ENCODE data around the gene AMOTL1. TPM values are rescaled to one million over a fixed set of nuclear protein-coding genes. Genes with fewer than 3 reads are reported as not detected.

Gene AMOTL1
- total and polyA plus RNA-seq, 2 donors from 2014 or later = 6.1 to 52.3 TPM

DNA sequence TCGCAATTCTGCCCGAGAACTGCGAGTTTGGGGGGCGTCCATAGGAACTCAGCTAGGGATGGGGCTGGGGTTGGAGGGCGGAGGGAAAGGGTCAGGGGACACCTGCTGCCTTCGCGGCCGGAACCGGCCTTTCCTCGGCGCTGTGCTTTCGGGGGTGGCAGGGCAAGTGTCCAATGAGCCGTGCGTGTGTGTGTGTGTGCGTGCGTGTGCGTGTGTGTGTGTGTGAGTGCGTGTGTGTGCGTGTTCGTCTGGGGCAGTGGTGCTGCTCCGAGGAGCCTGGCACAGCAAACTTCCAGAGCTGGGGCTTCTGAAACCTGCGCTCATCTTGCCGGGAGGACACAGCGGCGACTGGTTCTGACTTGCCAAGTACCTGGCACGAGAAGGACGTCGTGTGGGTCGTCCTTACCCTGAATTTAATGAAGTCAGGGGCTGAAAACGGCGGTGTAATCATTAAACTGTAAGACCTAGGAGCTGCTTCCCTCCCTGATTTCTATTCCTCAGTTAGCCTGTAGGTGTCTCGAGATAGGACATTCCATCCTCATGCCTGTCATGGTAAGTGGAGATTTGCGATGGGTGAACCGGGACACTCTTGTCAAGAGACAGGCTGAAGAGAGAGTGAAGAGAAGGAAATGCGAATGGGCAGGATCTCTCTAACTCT lies 27.0 kb upstream of the AMOTL1 start:
- peak overlapping the region in 2 of 3 donors; percentile 24 to 56 for H3K9ac ChIP-seq (ENCODE audit: low read length in 3 of 3)
- intact Hi-C loops (cut with DNase I) = no loop called here
- DNase-seq (peak; percentile 65 to 89 (median 75)), FAIRE-seq (no peak)
- peak overlapping the region in 1 of 2 donors; percentile 29 for H3K27ac ChIP-seq (ENCODE audit: low read depth in 2 of 2, low read length in 2 of 2)
- H3K9me3 ChIP-seq (ENCODE audit: control insufficient read depth in 2 of 3, insufficient read depth in 1 of 3, low read length in 3 of 3) = no peaks in the 10 kb centered on the region
- TF ChIP-seq, protein P1, sequence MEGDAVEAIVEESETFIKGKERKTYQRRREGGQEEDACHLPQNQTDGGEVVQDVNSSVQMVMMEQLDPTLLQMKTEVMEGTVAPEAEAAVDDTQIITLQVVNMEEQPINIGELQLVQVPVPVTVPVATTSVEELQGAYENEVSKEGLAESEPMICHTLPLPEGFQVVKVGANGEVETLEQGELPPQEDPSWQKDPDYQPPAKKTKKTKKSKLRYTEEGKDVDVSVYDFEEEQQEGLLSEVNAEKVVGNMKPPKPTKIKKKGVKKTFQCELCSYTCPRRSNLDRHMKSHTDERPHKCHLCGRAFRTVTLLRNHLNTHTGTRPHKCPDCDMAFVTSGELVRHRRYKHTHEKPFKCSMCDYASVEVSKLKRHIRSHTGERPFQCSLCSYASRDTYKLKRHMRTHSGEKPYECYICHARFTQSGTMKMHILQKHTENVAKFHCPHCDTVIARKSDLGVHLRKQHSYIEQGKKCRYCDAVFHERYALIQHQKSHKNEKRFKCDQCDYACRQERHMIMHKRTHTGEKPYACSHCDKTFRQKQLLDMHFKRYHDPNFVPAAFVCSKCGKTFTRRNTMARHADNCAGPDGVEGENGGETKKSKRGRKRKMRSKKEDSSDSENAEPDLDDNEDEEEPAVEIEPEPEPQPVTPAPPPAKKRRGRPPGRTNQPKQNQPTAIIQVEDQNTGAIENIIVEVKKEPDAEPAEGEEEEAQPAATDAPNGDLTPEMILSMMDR (IDR thresholded peaks at IDR 0.05; ENCODE audit: borderline replicate concordance, extremely low read depth, insufficient read depth) = peak; percentile 44
- H3K4me1 ChIP-seq (ENCODE audit: control insufficient read depth in 2 of 3, insufficient read depth in 2 of 3, low read depth in 1 of 3, low read length in 3 of 3) = peaks cover 0 to 9% (median 3%) of the 10 kb centered on the region in 3 donors
- H3K4me3 ChIP-seq (ENCODE audit: low read length in 3 of 3) = peak overlapping the region; percentile 51 to 66 (median 55)
- no peaks in the 10 kb centered on the region for H3K36me3 ChIP-seq (ENCODE audit: control insufficient read depth in 2 of 3, insufficient read depth in 3 of 3, low read length in 3 of 3)
- no peaks in the 10 kb centered on the region for H3K27me3 ChIP-seq (ENCODE audit: control insufficient read depth, insufficient read depth, low read length)

DNA sequence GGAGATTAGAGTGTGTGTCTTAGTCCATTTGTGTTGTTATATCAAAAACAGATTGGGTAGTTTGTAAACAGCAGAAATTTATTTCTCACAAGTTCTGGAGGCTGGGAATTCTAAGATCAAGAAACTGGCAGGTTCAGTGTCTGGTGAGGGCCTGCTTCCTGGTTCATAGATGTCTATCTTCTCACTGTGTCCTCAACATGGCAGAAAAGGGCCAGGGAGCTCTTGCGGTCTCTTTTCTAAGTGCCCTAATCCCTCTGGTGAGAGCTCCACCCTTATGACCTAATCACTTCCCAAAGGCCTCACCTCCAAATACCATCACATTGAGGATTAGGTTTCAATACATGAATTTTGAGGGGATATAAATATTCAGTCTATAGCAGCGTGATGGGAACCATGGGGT lies 25.5 kb upstream of the AMOTL1 start:
- H3K27me3 ChIP-seq (ENCODE audit: control insufficient read depth, insufficient read depth, low read length) = no peaks in the 10 kb centered on the region
- intact Hi-C loops (cut with DNase I) = no loop called here
- DNase-seq = no peak
- H3K36me3 ChIP-seq (ENCODE audit: control insufficient read depth in 2 of 3, insufficient read depth in 3 of 3, low read length in 3 of 3) = no peaks in the 10 kb centered on the region
- FAIRE-seq = no peak
- no peak overlapping the region for H3K27ac ChIP-seq (ENCODE audit: low read depth in 2 of 2, low read length in 2 of 2)
- H3K4me3 ChIP-seq (ENCODE audit: low read length in 3 of 3) = no peak overlapping the region
- H3K9me3 ChIP-seq (ENCODE audit: control insufficient read depth in 2 of 3, insufficient read depth in 1 of 3, low read length in 3 of 3) = no peaks in the 10 kb centered on the region
- peaks cover 0 to 9% (median under 1%) of the 10 kb centered on the region in 3 donors for H3K4me1 ChIP-seq (ENCODE audit: control insufficient read depth in 2 of 3, insufficient read depth in 2 of 3, low read depth in 1 of 3, low read length in 3 of 3)
- no peak overlapping the region for H3K9ac ChIP-seq (ENCODE audit: low read length in 3 of 3)
- TF ChIP-seq, protein P1 (IDR thresholded peaks at IDR 0.05; ENCODE audit: borderline replicate concordance, extremely low read depth, insufficient read depth) = no peak

DNA sequence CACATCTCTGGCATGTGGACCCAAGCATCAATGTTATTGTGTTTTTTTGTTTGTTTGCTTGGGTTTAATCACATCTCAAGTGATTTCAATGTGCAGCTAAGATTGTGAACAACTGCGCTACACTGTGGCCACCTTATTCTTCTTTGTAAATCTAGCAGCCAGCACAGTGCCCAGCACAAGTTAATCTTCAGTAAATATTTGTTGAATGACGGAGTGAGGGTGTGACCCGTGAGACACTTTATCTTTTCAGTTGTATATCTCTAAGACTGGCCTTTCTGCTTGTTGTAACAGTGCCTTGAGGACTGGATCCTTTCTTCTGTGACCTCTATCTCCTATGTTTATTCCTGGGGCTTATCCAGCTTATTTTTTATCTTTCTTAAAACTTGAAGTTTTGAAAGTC lies 21.4 kb upstream of the AMOTL1 start:
- Histone ChIP-seq H3K9ac (ENCODE audit: low read length in 3 of 3) (no peak overlapping the region), H3K4me1 (ENCODE audit: control insufficient read depth in 2 of 3, insufficient read depth in 2 of 3, low read depth in 1 of 3, low read length in 3 of 3) (peaks cover 0 to 4% (median 0%) of the 10 kb centered on the region in 3 donors), H3K36me3 (ENCODE audit: control insufficient read depth in 2 of 3, insufficient read depth in 3 of 3, low read length in 3 of 3) (no peaks in the 10 kb centered on the region), H3K9me3 (ENCODE audit: control insufficient read depth in 2 of 3, insufficient read depth in 1 of 3, low read length in 3 of 3) (no peaks in the 10 kb centered on the region), H3K27ac (ENCODE audit: low read depth in 2 of 2, low read length in 2 of 2) (no peak overlapping the region), H3K4me3 (ENCODE audit: low read length in 3 of 3) (no peak overlapping the region), H3K27me3 (ENCODE audit: control insufficient read depth, insufficient read depth, low read length) (no peaks in the 10 kb centered on the region)
- intact Hi-C loops (cut with DNase I) = no loop called here
- FAIRE-seq (no peak), DNase-seq (no peak)
- TF ChIP-seq, protein P1 (IDR thresholded peaks at IDR 0.05; ENCODE audit: borderline replicate concordance, extremely low read depth, insufficient read depth) = no peak
